ENCODE data around the gene CACNA2D1. TPM values are rescaled to one million over a fixed set of nuclear protein-coding genes. Genes with fewer than 3 reads are reported as not detected.

The CACNA2D1 gene
- total RNA-seq, 2 donors from 2014 or later = 5.4 to 32.0 TPM

DNA sequence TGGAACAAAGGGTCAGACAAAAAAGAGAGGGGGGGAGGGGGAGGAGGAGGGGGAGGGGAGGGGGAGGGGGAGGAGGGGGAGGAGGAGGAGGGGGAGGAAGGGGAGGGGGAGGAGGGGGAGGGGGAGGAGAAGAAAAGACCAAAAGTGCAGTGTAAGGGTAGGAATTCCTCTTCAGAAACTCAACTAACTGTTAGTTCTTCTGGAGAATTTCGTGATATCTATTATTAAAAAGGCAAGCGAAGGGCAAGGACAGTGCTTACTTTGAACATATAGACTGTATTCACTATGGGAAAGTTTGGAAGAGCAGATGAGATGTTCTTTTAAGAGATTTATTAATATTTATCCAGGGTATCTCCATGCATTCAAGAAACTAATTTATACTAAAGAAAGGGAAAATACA is 258.1 kb downstream of the CACNA2D1 start:
- TF ChIP-seq, protein P1, sequence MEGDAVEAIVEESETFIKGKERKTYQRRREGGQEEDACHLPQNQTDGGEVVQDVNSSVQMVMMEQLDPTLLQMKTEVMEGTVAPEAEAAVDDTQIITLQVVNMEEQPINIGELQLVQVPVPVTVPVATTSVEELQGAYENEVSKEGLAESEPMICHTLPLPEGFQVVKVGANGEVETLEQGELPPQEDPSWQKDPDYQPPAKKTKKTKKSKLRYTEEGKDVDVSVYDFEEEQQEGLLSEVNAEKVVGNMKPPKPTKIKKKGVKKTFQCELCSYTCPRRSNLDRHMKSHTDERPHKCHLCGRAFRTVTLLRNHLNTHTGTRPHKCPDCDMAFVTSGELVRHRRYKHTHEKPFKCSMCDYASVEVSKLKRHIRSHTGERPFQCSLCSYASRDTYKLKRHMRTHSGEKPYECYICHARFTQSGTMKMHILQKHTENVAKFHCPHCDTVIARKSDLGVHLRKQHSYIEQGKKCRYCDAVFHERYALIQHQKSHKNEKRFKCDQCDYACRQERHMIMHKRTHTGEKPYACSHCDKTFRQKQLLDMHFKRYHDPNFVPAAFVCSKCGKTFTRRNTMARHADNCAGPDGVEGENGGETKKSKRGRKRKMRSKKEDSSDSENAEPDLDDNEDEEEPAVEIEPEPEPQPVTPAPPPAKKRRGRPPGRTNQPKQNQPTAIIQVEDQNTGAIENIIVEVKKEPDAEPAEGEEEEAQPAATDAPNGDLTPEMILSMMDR (IDR thresholded peaks at IDR 0.05) = no peak
- TF ChIP-seq POLR2A (IDR thresholded peaks at IDR 0.05) = no peak
- no peak for DNase-seq
- Histone ChIP-seq H3K4me1 (no peaks in the 10 kb centered on the region), H3K27ac (no peak overlapping the region), H3K27me3 (no peaks in the 10 kb centered on the region), H3K36me3 (replicated peaks in 1 of 2; ENCODE audit: insufficient read depth in 1 of 2, low read depth in 2 of 2) (no peaks in the 10 kb centered on the region), H3K4me3 (no peak overlapping the region), H3K9me3 (no peaks in the 10 kb centered on the region)
- 64 to 74% methylated on average over 2 of the region's 2 CpGs for WGBS, 2 donors
- intact Hi-C loops (cut with DNase I) = no loop called here
- ATAC-seq = no peak

DNA sequence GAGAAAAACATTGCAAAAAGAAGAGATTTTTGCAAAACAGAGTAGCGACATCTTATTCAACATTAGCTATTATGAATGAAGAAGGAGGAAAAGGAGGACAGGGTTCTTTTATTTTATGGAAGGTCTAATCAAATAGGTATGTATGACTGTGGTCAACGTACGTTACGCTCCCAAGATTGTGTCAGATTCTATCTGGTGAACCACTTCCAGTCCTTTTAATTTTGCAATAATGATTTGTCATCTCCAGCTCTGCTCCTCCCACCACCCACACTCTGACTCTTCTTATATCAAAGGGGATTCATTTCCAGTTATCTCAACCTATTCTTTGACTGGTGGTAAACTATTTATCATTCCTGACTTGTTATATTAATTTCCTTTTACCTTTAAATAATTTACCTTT is 259.9 kb downstream of the CACNA2D1 start:
- DNase-seq = no peak
- WGBS, 2 donors = 60 to 70% methylated on average over 4 of the region's 4 CpGs
- no peaks in the 10 kb centered on the region for H3K9me3 ChIP-seq
- H3K4me1 ChIP-seq = no peaks in the 10 kb centered on the region
- TF ChIP-seq, protein P1 (IDR thresholded peaks at IDR 0.05) = no peak
- no peak for TF ChIP-seq POLR2A (IDR thresholded peaks at IDR 0.05)
- no peak for ATAC-seq
- no peaks in the 10 kb centered on the region for H3K36me3 ChIP-seq (replicated peaks in 1 of 2; ENCODE audit: insufficient read depth in 1 of 2, low read depth in 2 of 2)
- no peak overlapping the region for H3K4me3 ChIP-seq
- H3K27ac ChIP-seq = no peak overlapping the region
- H3K27me3 ChIP-seq = no peaks in the 10 kb centered on the region
- intact Hi-C loops (cut with DNase I) = no loop called here

DNA sequence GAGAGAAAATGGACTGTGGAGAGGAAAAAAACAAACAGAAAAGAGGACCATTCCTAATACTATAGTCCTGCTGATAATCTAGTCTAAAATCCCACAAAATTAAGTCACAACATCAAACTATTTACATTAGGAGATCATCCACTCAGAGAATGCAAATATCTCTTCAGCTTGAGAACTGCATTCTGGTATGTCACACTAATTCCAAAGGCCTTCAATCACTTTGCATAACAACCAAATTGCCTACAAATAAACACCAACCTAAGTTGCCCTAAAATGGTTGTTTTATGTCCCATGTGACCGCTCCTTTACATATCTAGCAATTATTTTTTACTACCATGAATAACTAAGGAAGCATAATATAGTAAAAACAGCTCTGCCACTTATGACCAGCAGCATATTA is 264.3 kb downstream of the CACNA2D1 start:
- TF ChIP-seq POLR2A (IDR thresholded peaks at IDR 0.05) = no peak
- TF ChIP-seq, protein P1 (IDR thresholded peaks at IDR 0.05) = no peak
- no peak for DNase-seq
- intact Hi-C loops (cut with DNase I) = no loop called here
- 71 to 77% methylated on average over 1 of the region's 1 CpG for WGBS, 2 donors
- no peaks in the 10 kb centered on the region for H3K27me3 ChIP-seq
- H3K4me3 ChIP-seq = no peak overlapping the region
- no peaks in the 10 kb centered on the region for H3K36me3 ChIP-seq (replicated peaks in 1 of 2; ENCODE audit: insufficient read depth in 1 of 2, low read depth in 2 of 2)
- no peak for ATAC-seq
- H3K9me3 ChIP-seq = no peaks in the 10 kb centered on the region
- no peaks in the 10 kb centered on the region for H3K4me1 ChIP-seq
- no peak overlapping the region for H3K27ac ChIP-seq

DNA sequence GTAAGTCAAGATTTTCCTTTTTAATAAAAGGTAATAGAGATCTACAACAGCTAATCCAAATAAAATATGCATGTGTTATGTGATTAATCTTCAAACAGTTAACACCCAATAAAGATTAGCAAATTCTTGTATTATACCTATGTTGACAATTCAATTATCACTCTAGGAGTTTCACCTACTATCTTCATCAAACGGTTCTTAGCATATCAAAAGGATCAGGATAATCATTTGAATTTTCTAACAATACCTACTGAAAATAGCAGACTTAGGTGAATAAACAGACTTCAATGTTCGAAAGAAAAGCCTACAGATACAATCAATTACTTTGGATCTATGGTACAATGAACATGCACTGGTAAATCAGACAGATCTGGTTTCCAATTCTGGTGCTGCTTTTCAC is 268.3 kb downstream of the CACNA2D1 start:
- intact Hi-C loops (cut with DNase I) = no loop called here
- no peaks in the 10 kb centered on the region for H3K27me3 ChIP-seq
- TF ChIP-seq, protein P1 (IDR thresholded peaks at IDR 0.05) = no peak
- no peak for TF ChIP-seq POLR2A (IDR thresholded peaks at IDR 0.05)
- DNase-seq (no peak), ATAC-seq (no peak)
- no peak overlapping the region for H3K27ac ChIP-seq
- H3K4me1 ChIP-seq = no peaks in the 10 kb centered on the region
- no peaks in the 10 kb centered on the region for H3K9me3 ChIP-seq
- no peak overlapping the region for H3K4me3 ChIP-seq
- WGBS, 2 donors = 32 to 38% methylated on average over 2 of the region's 2 CpGs
- no peaks in the 10 kb centered on the region for H3K36me3 ChIP-seq (replicated peaks in 1 of 2; ENCODE audit: insufficient read depth in 1 of 2, low read depth in 2 of 2)

DNA sequence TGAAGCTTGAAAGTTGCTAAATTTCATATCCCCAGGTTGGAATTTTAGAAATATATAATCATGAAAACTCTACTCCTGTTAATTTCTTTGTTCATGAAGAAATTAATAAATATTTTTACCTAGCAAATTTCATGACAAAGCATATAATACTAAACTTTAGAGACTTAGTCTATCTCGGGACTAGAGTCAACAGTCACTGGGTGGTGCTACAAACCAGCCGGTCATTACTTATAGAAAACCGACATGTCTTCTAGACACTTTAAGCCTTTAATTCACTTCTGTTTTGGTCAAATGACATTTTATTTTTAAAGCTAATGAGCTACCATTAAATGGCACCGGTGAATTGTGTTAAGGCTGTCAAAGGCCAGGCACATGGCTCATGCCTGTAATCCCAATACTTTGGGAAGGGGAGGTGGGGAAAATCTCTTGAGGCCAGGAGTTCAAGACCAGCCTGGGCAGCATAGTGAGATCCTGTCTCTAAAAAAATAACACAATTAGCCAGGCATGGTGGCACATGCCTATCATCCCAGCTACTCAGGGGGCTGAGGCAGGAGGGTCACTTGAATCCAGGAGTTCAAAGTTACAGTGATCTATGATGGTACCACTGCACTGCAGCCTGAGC is 270.1 kb downstream of the CACNA2D1 start:
- intact Hi-C loops (cut with DNase I) = no loop called here
- ATAC-seq = no peak
- TF ChIP-seq, protein P1 (IDR thresholded peaks at IDR 0.05) = no peak
- TF ChIP-seq POLR2A (IDR thresholded peaks at IDR 0.05) = no peak

More for the DNA sequence above, 270.1 kb downstream of the CACNA2D1 start:
- Histone ChIP-seq H3K4me3 (no peak overlapping the region), H3K9me3 (no peaks in the 10 kb centered on the region), H3K27ac (no peak overlapping the region), H3K36me3 (replicated peaks in 1 of 2; ENCODE audit: insufficient read depth in 1 of 2, low read depth in 2 of 2) (no peaks in the 10 kb centered on the region), H3K27me3 (no peaks in the 10 kb centered on the region), H3K4me1 (no peaks in the 10 kb centered on the region)
- 58 to 61% methylated on average over 4 of the region's 4 CpGs for WGBS, 2 donors
- DNase-seq = no peak
